ENCODE measurements around the gene FAM177B. TPM values are rescaled to one million over a fixed set of nuclear protein-coding genes. Genes with fewer than 3 reads are reported as not detected.

Gene FAM177B
- total and polyA plus RNA-seq, 4 donors, result 0.10 to 0.54 (median 0.27) TPM; not detected in 1

DNA sequence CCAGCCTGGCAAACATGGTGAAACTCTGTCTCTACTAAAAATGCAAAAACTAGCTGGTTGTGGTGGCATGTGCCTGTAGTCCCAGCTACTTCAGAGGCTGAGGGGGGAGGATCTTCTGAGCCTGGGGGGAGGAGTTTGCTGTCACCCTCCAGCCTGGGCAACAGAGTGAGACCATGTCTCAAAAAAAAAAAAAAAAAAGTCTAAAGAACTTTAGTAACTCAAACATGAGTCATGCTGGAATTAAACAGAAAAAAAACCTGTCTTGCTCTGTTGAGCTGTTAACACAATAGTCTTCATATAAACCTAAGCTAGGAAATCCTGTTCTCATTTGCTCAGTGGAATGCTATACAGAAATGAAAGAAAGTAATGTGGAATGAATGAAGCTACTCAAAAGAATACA is 61.1 kb downstream of the FAM177B start:
- no peaks in the 10 kb centered on the region for H3K9me3 ChIP-seq (ENCODE audit: control insufficient read depth in 4 of 4, insufficient read depth in 3 of 4, low read length in 3 of 4)
- TF ChIP-seq, protein P1, sequence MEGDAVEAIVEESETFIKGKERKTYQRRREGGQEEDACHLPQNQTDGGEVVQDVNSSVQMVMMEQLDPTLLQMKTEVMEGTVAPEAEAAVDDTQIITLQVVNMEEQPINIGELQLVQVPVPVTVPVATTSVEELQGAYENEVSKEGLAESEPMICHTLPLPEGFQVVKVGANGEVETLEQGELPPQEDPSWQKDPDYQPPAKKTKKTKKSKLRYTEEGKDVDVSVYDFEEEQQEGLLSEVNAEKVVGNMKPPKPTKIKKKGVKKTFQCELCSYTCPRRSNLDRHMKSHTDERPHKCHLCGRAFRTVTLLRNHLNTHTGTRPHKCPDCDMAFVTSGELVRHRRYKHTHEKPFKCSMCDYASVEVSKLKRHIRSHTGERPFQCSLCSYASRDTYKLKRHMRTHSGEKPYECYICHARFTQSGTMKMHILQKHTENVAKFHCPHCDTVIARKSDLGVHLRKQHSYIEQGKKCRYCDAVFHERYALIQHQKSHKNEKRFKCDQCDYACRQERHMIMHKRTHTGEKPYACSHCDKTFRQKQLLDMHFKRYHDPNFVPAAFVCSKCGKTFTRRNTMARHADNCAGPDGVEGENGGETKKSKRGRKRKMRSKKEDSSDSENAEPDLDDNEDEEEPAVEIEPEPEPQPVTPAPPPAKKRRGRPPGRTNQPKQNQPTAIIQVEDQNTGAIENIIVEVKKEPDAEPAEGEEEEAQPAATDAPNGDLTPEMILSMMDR (IDR thresholded peaks at IDR 0.05; ENCODE audit: control extremely low read depth, extremely low read depth), result no peak
- H3K4me1 ChIP-seq (ENCODE audit: control insufficient read depth in 5 of 5, insufficient read depth in 5 of 5, low read length in 5 of 5), result peaks cover 0 to 6% (median 2%) of the 10 kb centered on the region in 5 donors
- no peaks in the 10 kb centered on the region for H3K27me3 ChIP-seq (ENCODE audit: control insufficient read depth in 3 of 3, insufficient read depth in 3 of 3, low read length in 2 of 3)
- no peak overlapping the region for H3K27ac ChIP-seq (ENCODE audit: low read depth in 1 of 2, low read length in 1 of 2)
- no peaks in the 10 kb centered on the region for H3K36me3 ChIP-seq (ENCODE audit: control insufficient read depth in 4 of 4, insufficient read depth in 4 of 4, low read length in 4 of 4)
- H3K4me3 ChIP-seq, result no peak overlapping the region
- peak in 2 of 3 donors; percentile 23 to 38 for DNase-seq
- ATAC-seq (ENCODE audit: insufficient read depth, low FRiP score), result no peak
- no peak overlapping the region for H3K9ac ChIP-seq (ENCODE audit: insufficient read depth in 1 of 2, low read length in 2 of 2)

DNA sequence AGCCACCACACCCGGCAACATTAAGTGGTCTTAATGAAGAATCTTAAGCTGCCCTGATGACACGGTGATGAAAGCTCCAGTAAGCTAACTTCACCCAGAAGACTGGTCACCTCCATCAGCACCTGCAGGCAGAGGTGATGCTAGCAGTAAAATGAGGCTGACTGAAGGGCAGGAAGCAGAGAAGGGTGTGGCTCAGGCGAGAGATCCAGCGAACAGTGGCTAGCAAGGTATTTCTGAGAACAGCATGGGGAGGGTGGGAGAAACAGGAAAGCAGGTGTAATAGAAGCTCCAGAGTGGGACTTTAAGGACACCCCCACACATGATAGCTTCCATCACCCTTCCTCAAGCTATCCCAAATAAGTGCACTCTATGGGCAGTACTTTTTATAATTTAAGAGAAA is 62.0 kb downstream of the FAM177B start:
- no peak overlapping the region for H3K4me3 ChIP-seq
- H3K27ac ChIP-seq (ENCODE audit: low read depth in 1 of 2, low read length in 1 of 2), result no peak overlapping the region
- TF ChIP-seq, protein P1 (IDR thresholded peaks at IDR 0.05; ENCODE audit: control extremely low read depth, extremely low read depth), result no peak
- ATAC-seq (ENCODE audit: insufficient read depth, low FRiP score) (no peak), DNase-seq (no peak)
- WGBS, 2 donors, result 85 to 86% methylated on average over 4 of the region's 4 CpGs
- no peaks in the 10 kb centered on the region for H3K36me3 ChIP-seq (ENCODE audit: control insufficient read depth in 4 of 4, insufficient read depth in 4 of 4, low read length in 4 of 4)
- peaks cover 0 to 2% (median 0%) of the 10 kb centered on the region in 5 donors for H3K4me1 ChIP-seq (ENCODE audit: control insufficient read depth in 5 of 5, insufficient read depth in 5 of 5, low read length in 5 of 5)
- H3K9me3 ChIP-seq (ENCODE audit: control insufficient read depth in 4 of 4, insufficient read depth in 3 of 4, low read length in 3 of 4), result no peaks in the 10 kb centered on the region
- H3K27me3 ChIP-seq (ENCODE audit: control insufficient read depth in 3 of 3, insufficient read depth in 3 of 3, low read length in 2 of 3), result no peaks in the 10 kb centered on the region
- H3K9ac ChIP-seq (ENCODE audit: insufficient read depth in 1 of 2, low read length in 2 of 2), result no peak overlapping the region

Other genes with a start within 250 kb of the FAM177B start
- gene HHIPL2, start 189.1 kb upstream of the FAM177B start, total RNA-seq, result under 1 TPM in 1 of 2 donors, not detected in 1; 0.98 TPM
- gene HHIPL2, start 189.1 kb upstream of the FAM177B start, polyA plus RNA-seq, result under 1 TPM; 0.31 to 0.40 TPM
- gene TAF1A, start 147.3 kb upstream of the FAM177B start, total RNA-seq, result 10 to 100 TPM in 1 of 2 donors, 1 to 10 TPM in 1; 6.4 to 13.7 TPM
- gene TAF1A, start 147.3 kb upstream of the FAM177B start, polyA plus RNA-seq, result 1 to 10 TPM; 1.8 to 3.7 TPM
- 10 to 100 TPM; 54.3 to 69.3 TPM for gene MIA3, start 119.1 kb upstream of the FAM177B start, total RNA-seq
- 10 to 100 TPM; 20.7 to 28.9 TPM for gene MIA3, start 119.1 kb upstream of the FAM177B start, polyA plus RNA-seq
- gene AIDA, start 24.7 kb upstream of the FAM177B start, total RNA-seq, result 10 to 100 TPM; 64.6 to 97.2 TPM
- gene AIDA, start 24.7 kb upstream of the FAM177B start, polyA plus RNA-seq, result 10 to 100 TPM; 35.1 to 59.8 TPM
- 10 to 100 TPM; 37.5 to 93.8 TPM for gene BROX, start 24.6 kb upstream of the FAM177B start, total RNA-seq
- gene BROX, start 24.6 kb upstream of the FAM177B start, polyA plus RNA-seq, result 10 to 100 TPM; 12.4 to 24.8 TPM
- gene DISP1, start 77.8 kb downstream of the FAM177B start, total RNA-seq, result 10 to 100 TPM; 12.8 to 25.7 TPM
- gene DISP1, start 77.8 kb downstream of the FAM177B start, polyA plus RNA-seq, result 1 to 10 TPM; 4.4 to 4.7 TPM